HG03378 (cell line): ENCODE results near the gene CDK15.
A peak's percentile ranks its signal among the peaks of the same experiment; 100 is the strongest.
"Not testable (repeated sequence)": the region's sequence is repeated elsewhere in the genome, so short reads cannot be mapped to it uniquely, and the experiment has no call there.

Experiments
- ATAC-seq: cut with Tn5 transposase; IDR thresholded peaks from one replicate; pipeline ENCODE4 v1.9.1; 2021; ENCODE audit warnings: mild to moderate bottlenecking, moderate library complexity; ENCODE audit not compliant: unreplicated experiment

The CDK15 gene

DNA sequence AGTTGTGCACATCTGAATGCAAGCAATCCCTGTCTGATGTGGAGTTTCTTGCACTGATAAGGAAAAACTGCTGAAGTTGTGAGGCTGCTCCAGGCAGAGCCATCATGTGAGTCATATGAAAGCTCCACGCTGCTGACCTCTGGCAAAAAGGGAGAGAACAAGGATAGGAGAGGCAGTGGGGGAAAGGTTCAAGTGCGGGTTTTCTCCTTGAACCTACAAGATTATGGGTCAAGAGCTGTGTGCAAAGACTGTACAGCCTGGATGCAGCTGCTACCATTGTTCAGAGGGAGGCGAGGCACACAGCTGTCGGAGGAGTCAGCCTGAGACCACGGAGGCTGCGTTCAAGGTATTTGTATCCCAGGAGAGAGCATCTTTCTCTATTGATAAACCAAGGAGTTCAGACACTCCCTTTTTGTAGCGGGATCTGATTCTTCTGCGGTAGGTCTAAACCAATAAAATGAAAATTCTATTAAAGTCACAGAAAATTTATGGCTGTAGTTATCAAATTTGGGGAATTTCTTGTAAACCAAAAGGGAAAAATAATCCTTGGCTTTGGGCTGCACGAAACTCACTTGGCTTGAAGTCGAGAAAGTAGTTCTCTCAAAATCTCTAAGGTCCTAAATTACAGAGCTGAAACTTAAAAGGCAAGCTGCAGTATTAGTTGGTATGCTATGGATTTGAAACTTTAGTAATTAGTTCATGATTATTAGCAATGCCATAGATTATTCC lies at the start of gene CDK15:
CDK15 (plus strand) TSS at position 96 of the 729 bp plus-strand sequence; CDS start at position 224, 128 bp downstream.
- ATAC-seq: no peak

- ATAC-seq: no peak
Measured at GRCh38 chr2:201758234-201758633, 48.1 kb upstream of the CDK15 start.

DNA sequence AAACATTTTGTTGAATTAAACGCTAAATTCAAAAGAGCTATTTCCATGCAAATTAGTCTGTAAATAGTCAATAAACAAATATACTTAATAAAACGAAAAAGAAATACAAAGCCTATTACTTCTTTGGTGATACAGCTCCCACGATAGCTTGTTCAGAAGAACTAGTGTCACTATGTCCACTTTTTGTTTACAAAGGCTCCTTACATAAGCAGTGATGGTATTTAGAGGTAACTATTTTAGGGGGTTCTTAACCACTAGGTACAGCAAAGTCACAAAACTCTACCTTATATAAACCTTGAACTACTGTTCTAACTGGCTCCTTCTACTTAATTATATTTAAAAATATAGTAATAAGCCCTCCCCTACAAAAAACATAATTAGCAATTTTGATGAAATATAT lies 47.5 kb upstream of the CDK15 start:
- no peak for ATAC-seq

DNA sequence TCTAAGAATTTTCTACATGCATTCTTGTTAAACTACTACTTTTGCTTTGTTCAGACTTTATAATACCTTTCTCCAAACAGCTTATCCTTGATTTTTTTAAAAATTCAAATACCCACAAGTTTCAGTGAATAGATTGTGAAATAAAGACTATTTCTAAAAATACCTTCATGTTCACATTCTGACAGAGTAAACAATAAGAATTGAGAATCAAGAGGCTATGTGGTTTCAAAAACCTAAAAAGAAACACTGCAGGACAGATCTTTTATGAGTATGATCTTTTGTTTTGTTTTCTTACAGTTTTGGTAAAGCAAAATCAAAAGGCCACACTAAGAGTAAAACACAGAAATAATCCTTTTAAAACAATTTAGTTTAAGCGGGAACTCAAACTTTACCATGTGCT lies 46.8 kb upstream of the CDK15 start:
- no peak for ATAC-seq

GRCh38 chr2:201761101-201761500 lies 45.2 kb upstream of the CDK15 start:
- ATAC-seq: no peak

- ATAC-seq: not testable (repeated sequence)
Measured at GRCh38 chr2:201764469-201764868, 41.9 kb upstream of the CDK15 start.

DNA sequence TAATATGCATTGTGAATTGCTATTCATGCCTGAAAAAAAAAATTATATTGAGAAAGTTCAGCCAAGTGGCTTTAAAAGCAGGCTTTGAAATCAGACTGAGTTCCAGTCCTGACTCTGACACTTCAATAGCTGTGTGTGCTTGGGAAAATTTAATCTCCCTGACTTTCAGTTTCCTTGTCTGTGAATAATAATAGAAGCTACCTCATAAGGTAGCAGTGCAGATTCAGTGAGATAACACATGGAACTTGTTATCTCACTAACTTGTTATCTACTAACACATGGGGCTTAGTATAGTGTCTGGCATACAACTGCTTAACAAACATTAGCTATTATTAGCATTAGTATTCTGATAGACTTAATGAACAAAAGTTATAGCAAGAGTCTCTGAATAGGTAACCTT lies 40.5 kb upstream of the CDK15 start:
- no peak for ATAC-seq

- no peak for ATAC-seq
Measured at GRCh38 chr2:201768918-201769317, 37.4 kb upstream of the CDK15 start.

GRCh38 chr2:201769666-201770373 lies 36.5 kb upstream of the CDK15 start:
- ATAC-seq: no peak

GRCh38 chr2:201773990-201774389 lies 32.3 kb upstream of the CDK15 start:
- no peak for ATAC-seq

- ATAC-seq: no peak
Measured at GRCh38 chr2:201774546-201774945, 31.8 kb upstream of the CDK15 start.

- no peak for ATAC-seq
Measured at GRCh38 chr2:201775326-201775725, 31.0 kb upstream of the CDK15 start.

DNA sequence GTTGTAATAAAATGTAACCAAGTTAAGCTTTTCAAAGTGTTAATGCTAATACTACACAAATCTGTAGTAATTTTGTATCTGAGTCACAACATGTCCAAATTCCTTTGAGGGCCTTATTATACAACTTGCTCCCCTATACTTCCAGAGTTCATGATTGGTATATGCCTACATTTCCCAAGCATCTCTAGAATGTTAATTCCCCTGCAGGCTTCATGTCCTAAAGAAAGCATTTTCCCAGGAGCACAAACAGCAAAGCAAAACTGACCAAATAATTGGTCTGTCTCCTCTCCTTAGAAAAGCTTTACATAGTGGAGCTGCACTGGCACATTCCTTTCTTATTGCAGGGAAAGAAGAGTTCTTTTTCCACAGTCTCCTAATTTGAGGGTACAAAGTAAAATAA lies 29.3 kb upstream of the CDK15 start:
- ATAC-seq: no peak

- no peak for ATAC-seq
Measured at GRCh38 chr2:201777869-201778268, 28.5 kb upstream of the CDK15 start.

GRCh38 chr2:201779901-201780673 lies 26.2 kb upstream of the CDK15 start:
- ATAC-seq: no peak

GRCh38 chr2:201780674-201781493 lies 25.5 kb upstream of the CDK15 start, which contains the start of gene ALS2:
Gene ALS2, minus strand, starts transcription at chr2:201780933. Its CDS starts 12,048 bp downstream, at chr2:201768885.
- peak; percentile 88 for ATAC-seq

GRCh38 chr2:201781557-201782051 lies 24.7 kb upstream of the CDK15 start:
- ATAC-seq: no peak

- ATAC-seq: no peak
Measured at GRCh38 chr2:201784563-201784962, 21.8 kb upstream of the CDK15 start.

GRCh38 chr2:201785135-201785534 lies 21.2 kb upstream of the CDK15 start:
- no peak for ATAC-seq

DNA sequence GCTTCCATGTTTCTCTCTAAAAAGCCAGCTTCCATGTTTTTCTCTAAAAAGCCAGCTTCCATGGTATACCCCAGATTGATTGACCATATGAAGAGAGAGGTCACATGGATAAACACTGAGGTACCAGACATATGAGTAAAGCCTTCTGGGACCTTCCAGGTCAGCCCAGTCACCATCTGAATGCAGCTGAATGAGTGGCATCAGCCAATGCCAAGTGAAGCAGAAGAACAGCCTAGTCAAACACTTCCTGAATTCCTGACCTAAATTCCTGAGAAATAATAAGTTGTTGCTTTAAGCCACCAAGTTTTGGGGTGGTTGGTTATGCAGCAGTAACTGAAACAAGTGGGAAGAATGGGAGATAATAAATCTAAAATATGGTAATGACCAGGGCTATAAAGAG lies 19.9 kb upstream of the CDK15 start:
- no peak for ATAC-seq

DNA sequence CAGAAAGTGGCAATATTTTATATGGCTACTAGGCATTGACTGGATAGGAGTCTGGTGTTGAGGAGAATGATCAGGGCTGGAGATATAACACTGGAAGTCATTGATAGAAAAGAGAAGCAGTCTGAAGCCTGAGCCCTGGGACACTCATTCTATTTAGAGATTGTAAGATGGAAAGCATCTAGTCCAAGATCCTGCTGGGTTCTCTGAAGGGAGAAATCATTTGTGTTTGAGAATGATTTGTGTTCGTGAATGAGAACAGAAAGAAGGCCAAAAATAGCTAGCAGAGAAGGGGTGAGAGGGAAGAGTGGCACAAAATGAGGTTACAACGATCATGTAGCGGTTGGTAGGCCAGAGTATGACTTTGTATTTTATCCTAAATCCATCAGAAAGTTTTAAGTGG lies 18.0 kb upstream of the CDK15 start:
- ATAC-seq: no peak
